Measurements from ENCODE around the gene AJAP1.

Gene AJAP1

DNA sequence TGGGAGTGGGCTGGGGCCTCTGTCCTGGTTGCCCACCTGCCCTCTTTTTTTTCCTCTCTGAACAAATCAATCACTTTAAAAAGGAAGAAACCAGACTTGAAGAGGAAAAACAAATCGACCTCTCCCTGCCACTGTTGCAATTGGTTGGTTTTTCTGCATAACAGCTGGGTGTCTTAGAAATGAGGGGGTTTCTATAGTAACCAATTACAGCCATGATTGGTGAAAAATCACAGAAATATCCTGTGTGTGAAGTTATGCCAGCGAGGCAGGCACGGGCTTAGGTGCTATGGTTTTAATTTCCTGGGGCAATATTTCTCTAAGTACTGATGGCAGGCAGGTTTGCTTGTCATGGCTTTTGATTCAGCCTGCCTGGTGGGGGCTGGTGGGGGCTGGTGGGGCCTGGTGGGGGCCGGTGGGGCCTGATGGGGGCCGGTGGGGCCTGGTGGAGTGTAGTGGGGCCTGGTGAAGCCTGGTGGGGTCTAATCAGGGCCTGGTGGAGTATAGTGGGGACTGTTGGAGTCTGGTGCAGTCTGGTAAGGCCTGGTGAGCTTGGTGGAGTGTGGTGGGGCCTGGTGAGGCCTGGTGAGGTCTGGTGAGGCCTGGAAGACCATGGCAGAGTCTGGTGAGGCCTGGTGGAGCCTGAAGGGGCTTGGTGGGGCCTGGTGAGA is 54.6 kb downstream of the AJAP1 start:
- no peak for DNase-seq

DNA sequence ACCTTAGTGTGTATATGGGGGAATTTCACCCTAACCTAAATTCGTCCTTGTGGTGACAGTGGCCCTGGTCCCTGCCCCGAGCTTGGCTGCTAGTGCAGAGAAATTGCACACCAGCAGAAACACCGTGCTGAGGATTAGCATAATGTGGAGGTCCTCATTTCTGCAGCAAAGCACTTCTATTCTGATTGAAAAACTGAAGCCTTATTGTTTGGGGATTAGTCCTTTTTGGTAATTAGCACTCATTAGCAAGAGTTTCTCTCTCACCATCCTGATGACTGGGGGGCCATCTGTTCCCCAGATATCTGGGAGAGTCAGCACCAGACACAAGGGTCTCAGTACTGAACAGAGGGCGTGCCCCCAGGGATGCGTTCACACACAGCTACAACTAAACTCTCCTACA is 55.2 kb downstream of the AJAP1 start:
- DNase-seq = no peak

DNA sequence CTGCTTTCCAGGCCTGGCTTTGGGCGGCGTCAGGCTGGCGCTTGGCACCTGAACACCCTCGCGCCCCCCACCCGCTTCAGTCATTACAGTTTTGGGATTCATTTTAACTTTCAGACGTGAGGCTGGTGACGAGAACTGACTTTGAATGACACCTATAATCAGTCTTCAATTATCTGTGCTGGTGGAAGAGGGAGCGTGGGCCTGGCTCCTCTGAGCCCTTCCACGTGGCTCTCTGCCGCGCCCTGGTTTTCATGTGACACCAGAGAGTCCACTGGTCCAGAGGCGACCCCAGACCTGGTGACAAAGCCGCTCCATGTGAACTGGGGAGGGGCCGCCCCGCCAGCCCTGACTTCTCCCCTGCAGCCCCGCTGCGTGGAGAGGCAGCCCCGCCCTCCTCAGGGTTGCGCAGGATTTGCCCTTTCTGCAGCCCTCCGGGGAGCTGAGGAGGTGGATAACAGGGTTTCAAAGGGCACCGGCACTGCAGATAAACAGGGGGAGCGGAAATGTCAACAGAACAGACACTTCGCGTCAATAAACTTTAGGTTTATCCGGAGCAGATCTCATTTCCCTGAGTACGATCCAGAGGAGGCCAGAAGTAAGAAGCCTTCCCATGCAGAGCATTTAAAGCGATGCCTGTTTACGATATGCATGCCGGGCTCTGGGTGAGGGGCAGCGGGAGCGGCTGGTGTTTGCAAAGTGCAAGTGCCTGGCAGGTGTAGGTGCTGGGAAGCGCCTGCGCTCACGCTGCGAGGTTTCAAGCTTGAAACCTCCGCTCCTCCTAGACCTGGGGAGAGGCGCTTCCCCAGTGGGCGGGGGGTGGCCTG is 56.4 kb downstream of the AJAP1 start:
- no peak for DNase-seq

- no peak for DNase-seq
Measured at GRCh38 chr1:4711416-4712275, 57.2 kb downstream of the AJAP1 start.

DNA sequence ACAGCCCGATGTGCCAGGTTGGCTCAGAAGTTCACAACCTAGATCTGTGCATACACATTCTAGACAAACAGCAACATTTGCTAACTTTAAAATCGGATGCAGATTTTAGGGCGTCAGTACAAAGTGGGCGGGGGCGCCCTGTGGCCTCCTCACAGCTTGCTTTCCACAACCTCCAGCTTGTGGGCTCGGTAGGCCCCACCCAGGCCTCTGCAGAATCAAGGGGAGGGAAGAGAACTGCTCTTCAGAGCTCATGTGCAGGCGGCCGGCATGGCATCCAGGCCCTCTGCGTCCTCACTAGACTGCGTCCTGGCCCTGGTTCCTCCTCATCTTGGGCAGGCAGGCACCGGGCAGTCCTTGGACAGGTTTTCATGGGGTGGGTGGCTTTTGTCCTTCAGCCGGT is 59.3 kb downstream of the AJAP1 start:
- no peak for DNase-seq

DNA sequence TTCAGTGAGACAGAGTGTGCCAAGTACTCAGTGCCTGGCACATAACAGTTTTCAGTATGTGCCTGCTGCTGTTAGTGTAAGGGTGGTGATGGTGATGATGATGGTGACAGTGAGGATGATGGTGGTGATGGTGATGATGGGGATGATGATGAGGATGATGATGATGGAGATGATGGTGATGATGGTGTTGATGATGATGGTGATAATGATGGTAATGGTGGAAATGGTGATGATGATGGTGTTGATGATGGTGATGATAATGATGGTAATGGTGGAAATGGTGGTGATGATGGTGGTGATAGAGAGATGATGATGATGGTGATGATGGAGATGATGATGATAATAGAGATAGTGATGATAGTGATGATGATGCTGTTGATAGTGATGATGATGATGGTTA is 62.0 kb downstream of the AJAP1 start:
- no peak for DNase-seq

DNA sequence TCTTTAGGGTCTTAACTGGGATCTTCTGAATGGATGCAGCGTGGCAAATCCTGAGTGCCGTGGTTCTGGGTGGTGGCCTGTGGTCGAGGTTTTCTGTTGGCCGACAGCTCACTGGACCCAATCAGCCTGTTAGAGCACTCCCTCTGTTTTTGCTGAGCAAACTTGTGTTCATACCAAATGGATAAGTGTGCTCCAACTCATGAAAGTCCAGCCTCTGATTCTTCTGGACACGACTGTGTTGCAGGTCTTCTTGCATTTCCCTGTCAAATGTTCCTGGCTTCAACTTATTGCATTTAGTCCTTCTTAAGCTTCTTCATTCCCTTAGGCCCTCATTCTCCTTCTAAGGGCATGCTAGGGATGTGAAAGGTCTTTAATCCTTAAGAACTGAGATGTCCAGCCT is 63.7 kb downstream of the AJAP1 start:
- no peak for DNase-seq

DNA sequence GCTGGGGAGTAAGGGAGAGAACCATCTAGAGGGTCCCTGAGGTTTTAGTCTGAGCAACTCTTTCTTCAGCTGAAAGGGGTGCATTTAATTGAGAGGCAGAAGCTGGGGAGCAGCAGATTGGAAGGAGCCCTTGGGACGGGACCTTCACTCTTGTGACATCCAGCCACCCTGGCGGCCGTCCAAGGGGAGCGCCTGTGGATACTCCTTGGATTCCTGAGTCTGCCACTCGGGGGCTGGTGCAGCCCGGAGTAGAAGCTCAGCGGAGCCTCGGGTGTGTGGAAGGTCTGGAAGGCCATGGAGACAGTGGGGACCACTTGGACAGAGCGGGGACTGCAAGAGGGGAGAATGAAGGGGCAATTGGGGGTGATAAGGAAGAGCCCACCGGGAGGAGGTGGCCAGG is 68.7 kb downstream of the AJAP1 start:
- no peak for DNase-seq

GRCh38 chr1:4724001-4724400 is 69.6 kb downstream of the AJAP1 start:
- DNase-seq = no peak

DNA sequence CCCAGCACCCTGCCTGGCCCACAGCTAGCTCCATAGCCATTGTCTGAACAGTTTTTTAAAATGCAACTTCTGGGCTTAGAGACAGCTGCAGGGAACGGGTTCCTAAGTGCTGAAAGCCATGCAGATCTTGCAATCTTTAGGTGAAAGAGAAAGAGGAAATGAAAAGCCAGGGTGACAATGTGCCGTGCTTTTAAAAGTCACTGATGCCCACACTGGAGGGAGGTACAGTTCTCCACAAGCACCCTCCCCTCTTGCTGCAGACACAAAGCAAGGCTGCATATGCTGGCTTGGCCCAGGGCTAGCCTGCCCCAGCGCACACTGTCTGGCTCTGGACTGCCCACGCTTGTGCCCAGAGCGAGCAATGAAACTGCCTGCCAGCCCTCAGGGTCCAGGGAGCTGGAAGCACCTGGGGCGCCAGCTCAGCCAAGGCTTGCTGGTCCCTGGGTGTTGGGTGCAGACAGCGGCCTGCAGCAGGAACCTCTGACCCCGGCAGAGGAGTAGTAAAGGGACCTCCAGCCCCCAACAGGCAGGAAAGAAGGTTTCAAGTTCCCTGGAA is 70.4 kb downstream of the AJAP1 start:
- no peak for DNase-seq

- no peak for DNase-seq
Measured at GRCh38 chr1:4725416-4725815, 71.0 kb downstream of the AJAP1 start.

DNA sequence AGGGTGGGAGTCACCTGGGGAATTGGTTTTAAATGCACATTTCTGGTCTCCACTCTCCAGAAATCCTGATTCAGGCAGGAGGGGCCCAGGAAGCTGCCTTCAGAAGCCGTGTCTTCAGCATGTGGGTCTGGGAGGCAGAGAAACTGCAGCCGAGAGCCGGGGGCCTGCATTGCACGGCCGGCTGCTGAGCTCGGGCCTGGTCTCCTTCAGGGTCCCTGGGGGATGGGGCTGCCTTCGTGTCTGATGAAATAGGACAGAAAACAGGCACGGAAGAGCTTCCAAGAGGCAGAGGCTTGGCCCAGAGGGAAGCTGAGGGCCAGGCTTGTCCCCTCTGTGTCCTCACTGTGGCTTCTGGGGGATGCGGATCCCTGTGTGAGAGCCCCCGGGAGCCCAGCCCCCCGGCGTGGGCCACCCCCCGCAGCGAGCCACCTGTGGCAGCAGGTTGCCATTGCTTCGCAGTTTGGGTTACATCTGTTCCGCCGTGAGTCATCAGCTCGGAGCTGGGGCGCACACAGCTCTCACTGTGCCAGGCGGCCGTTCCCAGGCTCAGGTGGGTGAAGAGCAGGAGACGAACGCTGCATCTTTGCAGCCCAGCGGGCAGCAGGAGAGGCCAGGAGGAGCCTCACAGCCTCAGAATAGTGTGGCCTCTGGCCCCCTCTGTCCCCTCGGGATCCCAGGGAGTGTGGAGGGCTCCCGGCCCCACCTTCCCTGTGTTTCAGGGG is 72.4 kb downstream of the AJAP1 start:
- DNase-seq = no peak

GRCh38 chr1:4728319-4729089 is 74.1 kb downstream of the AJAP1 start:
- no peak for DNase-seq

DNA sequence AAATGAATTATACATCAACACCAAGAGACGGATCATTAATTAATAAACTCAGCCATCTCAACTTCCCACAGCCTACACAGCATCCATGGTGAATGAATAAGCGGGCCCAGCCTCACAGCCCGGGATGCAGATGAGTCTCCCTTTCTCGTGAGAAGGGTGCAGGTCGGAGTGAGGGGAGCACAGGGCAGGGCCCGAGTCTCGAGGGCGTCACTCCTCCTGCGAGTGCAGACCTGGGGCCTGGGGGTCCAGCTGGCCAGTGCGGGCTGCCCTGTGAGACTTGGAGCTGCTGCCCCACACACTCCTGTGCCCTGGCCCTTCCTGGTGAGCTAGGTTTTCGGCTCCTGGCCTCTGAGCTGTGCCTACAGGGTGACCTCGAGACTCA is 74.7 kb downstream of the AJAP1 start:
- no peak for DNase-seq

GRCh38 chr1:4730078-4730477 is 75.7 kb downstream of the AJAP1 start:
- DNase-seq = no peak

DNA sequence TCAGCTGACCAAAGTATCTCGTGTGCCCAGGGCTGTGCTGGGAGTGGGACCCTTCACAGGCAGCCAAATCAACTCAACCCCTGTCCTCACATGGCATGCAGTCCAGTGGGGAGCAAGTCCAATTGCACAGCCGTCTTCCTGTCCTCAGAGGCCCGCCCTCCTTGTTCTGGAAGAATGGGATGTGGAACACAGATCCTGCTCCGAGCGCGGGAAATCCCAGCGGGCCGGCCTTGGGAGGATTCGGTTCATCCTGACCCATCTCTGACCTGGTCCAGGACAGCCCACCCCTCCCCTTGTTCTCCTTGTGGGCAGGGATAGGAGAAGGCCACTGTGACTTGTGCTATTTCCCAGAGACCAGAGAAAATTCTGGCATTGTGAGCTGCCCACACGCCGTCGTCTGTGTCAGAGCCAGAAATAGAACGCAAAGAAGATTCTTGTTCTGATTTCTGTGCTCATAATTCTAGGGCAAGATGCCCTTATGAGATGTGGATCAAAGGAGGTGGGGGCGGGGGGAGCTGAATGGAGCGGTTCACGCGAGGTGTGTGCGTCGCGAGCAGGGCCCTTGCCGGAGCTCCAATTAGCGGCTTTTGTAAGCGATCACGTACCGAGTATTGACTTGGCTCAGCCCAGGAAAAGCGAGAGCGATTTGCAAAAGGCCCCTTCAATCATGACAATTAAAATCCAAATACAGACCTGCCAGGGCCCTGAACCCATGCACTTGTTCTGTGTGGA is 79.2 kb downstream of the AJAP1 start:
- DNase-seq = no peak

DNA sequence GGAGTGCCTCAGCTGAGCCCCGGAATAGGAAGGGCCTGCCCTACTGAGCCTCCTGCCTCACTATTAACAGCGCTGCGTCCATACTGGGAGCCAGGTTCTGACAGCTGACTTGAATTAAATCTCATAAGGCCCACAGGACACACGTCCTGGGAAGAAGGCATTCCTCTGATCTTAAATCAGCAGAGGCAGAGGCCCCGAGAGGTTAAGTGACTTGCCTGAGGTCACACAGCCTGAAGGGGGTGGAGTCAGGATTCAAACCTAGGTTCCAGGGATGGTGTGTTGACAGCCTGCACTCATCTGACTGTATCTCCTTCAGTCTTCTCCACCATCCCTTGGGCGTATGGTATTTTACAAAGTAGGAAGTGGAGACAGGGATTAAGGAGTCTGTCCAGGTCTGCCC is 79.8 kb downstream of the AJAP1 start:
- DNase-seq = no peak

GRCh38 chr1:4734791-4735190 is 80.4 kb downstream of the AJAP1 start:
- DNase-seq = no peak

GRCh38 chr1:4736254-4736653 is 81.8 kb downstream of the AJAP1 start:
- DNase-seq = no peak

DNA sequence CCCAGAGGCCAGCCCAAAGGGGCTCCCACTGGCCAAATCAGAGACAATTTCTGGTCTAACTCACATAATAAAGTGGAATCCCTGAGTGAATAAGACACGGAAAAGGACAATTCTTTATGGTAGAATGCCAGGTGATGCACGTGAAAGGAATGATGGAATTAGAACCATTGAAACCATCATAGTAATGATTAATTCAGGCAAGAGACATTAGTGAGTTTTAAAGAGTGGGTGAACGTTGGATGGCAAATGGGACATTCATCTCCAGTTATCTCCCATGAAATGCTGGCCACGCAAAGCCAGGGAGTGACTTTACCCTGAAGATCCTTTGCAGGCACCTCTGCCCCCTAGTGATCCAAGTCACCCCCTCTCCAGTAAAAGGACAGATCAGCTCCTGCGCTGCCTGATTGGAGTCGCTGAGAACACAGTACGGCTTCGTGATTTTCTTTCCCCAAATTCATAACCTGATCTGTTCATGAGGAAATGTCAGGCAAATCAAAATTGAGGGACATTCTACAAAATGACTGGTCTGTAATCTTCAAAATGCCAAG is 87.5 kb downstream of the AJAP1 start:
- DNase-seq = no peak
